Esophagus muscularis mucosa (tissue), 4 donors: Measurements from ENCODE around the gene SUDS3. TPM values are rescaled to one million over a fixed set of nuclear protein-coding genes. Genes with fewer than 3 reads are reported as not detected.

Experiments
- DNase-seq: peaks from one replicate; pipeline ENCODE4 v3.0.0-alpha.2; 2017; ENCODE audit errors: extremely low spot score
- H3K27ac ChIP-seq, 4 donors: fragments of 200-600 bp; sonication (generic); replicated peaks in 1 of 4; 1 replicate in 3 of 4; 2 replicates in 1 of 4; pipeline ENCODE4 v1.5.1; 2016 to 2019; ENCODE audit warnings: mild to moderate bottlenecking in 1 of 4
- H3K27me3 ChIP-seq, 4 donors: fragments of 200-600 bp; sonication (generic); one replicate each; pipeline versions ENCODE4 v1.5.1 to v1.6.0; 2016 to 2019
- H3K36me3 ChIP-seq, 4 donors: fragments of 200-600 bp; sonication (generic); one replicate each; pipeline ENCODE4 v1.5.1; 2016 to 2019
- H3K4me1 ChIP-seq, 4 donors: fragments of 200-600 bp; sonication (generic); one replicate each; pipeline ENCODE4 v1.5.1; 2016 to 2019
- H3K4me3 ChIP-seq, 4 donors: fragments of 200-600 bp; sonication (generic); 1 replicate in 2 of 4; 2 replicates in 2 of 4; pipeline ENCODE4 v1.5.1; 2016 to 2019; ENCODE audit warnings: mild to moderate bottlenecking in 4 of 4, moderate library complexity in 1 of 4
- H3K9me3 ChIP-seq, 4 donors: fragments of 200-600 bp; sonication (generic); 1 replicate in 3 of 4; 2 replicates in 1 of 4; pipeline ENCODE4 v1.5.1; 2016 to 2019
- EP300 ChIP-seq: sonication (generic); formaldehyde crosslinking; IDR thresholded peaks from one replicate; pipeline ENCODE4 v1.6.1; 2017; ENCODE audit warnings: antibody characterized with exemption
- POLR2A ChIP-seq: fragments of 450-650 bp; IDR thresholded peaks from one replicate; pipeline ENCODE4 v1.6.1; 2017; ENCODE audit warnings: antibody characterized with exemption, moderate library complexity, mild to moderate bottlenecking, low read depth
- POLR2AphosphoS5 ChIP-seq, 2 donors: sonication (generic); formaldehyde crosslinking; IDR thresholded peaks; one replicate each; pipeline ENCODE4 v1.6.1; 2017; ENCODE audit warnings: antibody characterized with exemption in 2 of 2
- WGBS: methylation state at CpG from one replicate; pipeline ENCODE4 v1.1.5; 2018; 5-methylcytosine and 5-hydroxymethylcytosine counted together
- intact Hi-C: fragments of 100-400 bp; cut with DNase I; formaldehyde crosslinking; loops from one replicate; pipeline ENCODE4 v1.15.1; 2023
- total RNA-seq, 4 donors: library from RNA; depleted of rRNA; stranded (reverse); fragments of >200 nt; gene quantifications; one replicate each; pipeline versions ENCODE4 v1.1.0 to v1.2.1, GENCODE V29; 2016
- TF ChIP-seq, protein P1 (sequence below), 3 experiments: fragments of 200-600 bp in 2 of 3; fragments of 450-650 bp in 1 of 3; sonication (generic) in 2 of 3; IDR thresholded peaks; one replicate each; pipeline ENCODE4 v1.5.1; 2017 to 2019; ENCODE audit warnings: antibody characterized with exemption in 3 of 3, mild to moderate bottlenecking in 2 of 3, moderate library complexity in 1 of 3

SUDS3 gene
- total RNA-seq, 4 donors from 2014 or later = 34.5 to 76.0 (median 62.7) TPM

GRCh38 chr12:118354903-118355302, 21.5 kb upstream of the SUDS3 start:
- TF ChIP-seq EP300 (no peak), POLR2A (no peak), POLR2AphosphoS5 (IDR thresholded peaks at IDR 0.05) (no peak)
- TF ChIP-seq, protein P1, sequence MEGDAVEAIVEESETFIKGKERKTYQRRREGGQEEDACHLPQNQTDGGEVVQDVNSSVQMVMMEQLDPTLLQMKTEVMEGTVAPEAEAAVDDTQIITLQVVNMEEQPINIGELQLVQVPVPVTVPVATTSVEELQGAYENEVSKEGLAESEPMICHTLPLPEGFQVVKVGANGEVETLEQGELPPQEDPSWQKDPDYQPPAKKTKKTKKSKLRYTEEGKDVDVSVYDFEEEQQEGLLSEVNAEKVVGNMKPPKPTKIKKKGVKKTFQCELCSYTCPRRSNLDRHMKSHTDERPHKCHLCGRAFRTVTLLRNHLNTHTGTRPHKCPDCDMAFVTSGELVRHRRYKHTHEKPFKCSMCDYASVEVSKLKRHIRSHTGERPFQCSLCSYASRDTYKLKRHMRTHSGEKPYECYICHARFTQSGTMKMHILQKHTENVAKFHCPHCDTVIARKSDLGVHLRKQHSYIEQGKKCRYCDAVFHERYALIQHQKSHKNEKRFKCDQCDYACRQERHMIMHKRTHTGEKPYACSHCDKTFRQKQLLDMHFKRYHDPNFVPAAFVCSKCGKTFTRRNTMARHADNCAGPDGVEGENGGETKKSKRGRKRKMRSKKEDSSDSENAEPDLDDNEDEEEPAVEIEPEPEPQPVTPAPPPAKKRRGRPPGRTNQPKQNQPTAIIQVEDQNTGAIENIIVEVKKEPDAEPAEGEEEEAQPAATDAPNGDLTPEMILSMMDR (IDR thresholded peaks at IDR 0.05) = no peak
- no peaks in the 10 kb centered on the region for H3K36me3 ChIP-seq
- H3K27ac ChIP-seq = no peak overlapping the region
- no peaks in the 10 kb centered on the region for H3K27me3 ChIP-seq
- no peaks in the 10 kb centered on the region for H3K9me3 ChIP-seq
- intact Hi-C loops = no loop called here
- WGBS = 88% methylated on average over 1 of the region's 1 CpG
- H3K4me3 ChIP-seq = no peak overlapping the region
- no peak for DNase-seq
- peaks cover 11 to 23% (median 20%) of the 10 kb centered on the region in 4 donors for H3K4me1 ChIP-seq

GRCh38 chr12:118355843-118356242, 20.5 kb upstream of the SUDS3 start:
- 97% methylated on average over 1 of the region's 1 CpG for WGBS
- Histone ChIP-seq H3K27me3 (no peaks in the 10 kb centered on the region), H3K27ac (peak overlapping the region in 1 of 4 donors; percentile 74), H3K36me3 (no peaks in the 10 kb centered on the region), H3K4me3 (no peak overlapping the region), H3K9me3 (no peaks in the 10 kb centered on the region), H3K4me1 (peaks cover 11 to 23% (median 20%) of the 10 kb centered on the region in 4 donors)
- no peak for TF ChIP-seq POLR2AphosphoS5 (IDR thresholded peaks at IDR 0.05)
- no peak for TF ChIP-seq POLR2A
- TF ChIP-seq, protein P1 (IDR thresholded peaks at IDR 0.05) = no peak
- TF ChIP-seq EP300 = no peak
- DNase-seq = no peak
- intact Hi-C loops = no loop called here

DNA sequence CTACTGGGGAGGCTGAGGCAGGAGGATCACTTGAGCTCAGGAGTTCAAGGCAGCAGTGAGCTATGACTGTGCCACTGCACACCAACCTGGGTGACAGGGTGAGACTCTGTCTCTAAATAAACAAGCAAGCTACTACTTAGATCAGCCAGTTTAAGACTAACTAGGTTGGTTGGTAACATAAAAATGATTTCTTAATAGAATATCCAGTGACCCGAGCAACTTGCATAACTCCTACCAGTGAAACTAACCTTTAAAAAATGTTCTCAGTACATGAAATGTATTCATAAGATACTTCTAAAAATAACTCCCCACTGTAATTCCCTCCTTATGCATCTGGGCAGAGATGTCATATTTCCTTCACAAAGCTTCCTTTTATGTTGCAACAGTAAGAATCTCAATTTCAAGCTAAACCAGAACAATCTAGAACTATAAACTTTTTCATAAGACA, 19.5 kb upstream of the SUDS3 start:
- no peaks in the 10 kb centered on the region for H3K27me3 ChIP-seq
- H3K9me3 ChIP-seq = no peaks in the 10 kb centered on the region
- peak overlapping the region; percentile 66 to 75 (median 72) for H3K27ac ChIP-seq
- H3K36me3 ChIP-seq = no peaks in the 10 kb centered on the region
- H3K4me1 ChIP-seq = peaks cover 11 to 23% (median 20%) of the 10 kb centered on the region in 4 donors
- no peak overlapping the region for H3K4me3 ChIP-seq
- no peak for TF ChIP-seq EP300
- TF ChIP-seq, protein P1 (IDR thresholded peaks at IDR 0.05) = no peak
- TF ChIP-seq POLR2AphosphoS5 (IDR thresholded peaks at IDR 0.05) = peak in 1 of 2 donors; percentile 31
- TF ChIP-seq POLR2A = no peak
- intact Hi-C loops = no loop called here
- 18% methylated on average over 1 of the region's 1 CpG for WGBS
- no peak for DNase-seq

GRCh38 chr12:118357257-118358007, 18.9 kb upstream of the SUDS3 start:
- Histone ChIP-seq H3K27me3 (no peaks in the 10 kb centered on the region), H3K4me1 (peaks cover 11 to 23% (median 20%) of the 10 kb centered on the region in 4 donors), H3K9me3 (no peaks in the 10 kb centered on the region), H3K27ac (peak overlapping the region; percentile 66 to 75 (median 72)), H3K4me3 (no peak overlapping the region), H3K36me3 (no peaks in the 10 kb centered on the region)
- TF ChIP-seq, protein P1 (IDR thresholded peaks at IDR 0.05) = no peak
- TF ChIP-seq POLR2A (no peak), EP300 (no peak), POLR2AphosphoS5 (IDR thresholded peaks at IDR 0.05) (no peak)
- no peak for DNase-seq
- intact Hi-C loops = no loop called here
- 20% methylated on average over 7 of the region's 7 CpGs for WGBS
